HepG2 (cell line): ENCODE data around the gene AMBRA1. TPM values are rescaled to one million over a fixed set of nuclear protein-coding genes. Genes with fewer than 3 reads are reported as not detected.

Experiments used
- ATAC-seq: fragments of 200-7000 bp; cut with Tn5 transposase; 3 replicates; pipeline ENCODE4 v1.9.1; 2020; ENCODE audit warnings: mild to moderate bottlenecking, moderate library complexity
- BruUV-seq: library from RNA; stranded (reverse); fragments of 400-500 nt; replicated peaks from 2 replicates; lab custom pipeline; 2021; lab: Mats Ljungman, UMichigan
- CTCF ChIA-PET: fragments of 300-600 bp; formaldehyde crosslinking; extraction: SDS; loops from one replicate; lab custom pipeline; 2021; ENCODE audit warnings: low total read pairs, inconsistent platforms, low intra/inter-chr PET ratio; lab: Yijun Ruan, JAX
- POLR2A ChIA-PET: fragments of 350-600 bp; sonication (Branson Sonifier 250); formaldehyde crosslinking; loops from one replicate; lab custom pipeline; 2020; ENCODE audit warnings: antibody characterized with exemption, inconsistent platforms; lab: Yijun Ruan, JAX
- DNase-seq: peaks from one replicate; pipeline ENCODE4 v3.0.0-alpha.2; 2015; ENCODE audit warnings: low spot score
- FAIRE-seq: peaks from 3 replicates; lab custom pipeline; 2011; peaks lifted over from hg19 to GRCh38; lab: Jason Lieb, UNC
- H2AFZ ChIP-seq: one replicate; pipeline ENCODE4 v1.6.1; 2011; ENCODE audit warnings: low read length, inconsistent platforms
- H3K27ac ChIP-seq: fragments of 300-600 bp; 3 replicates; pipeline ENCODE4 v1.8.0; 2011; ENCODE audit warnings: mixed run types, mild to moderate bottlenecking, mixed read lengths, low read length, inconsistent platforms; ENCODE audit not compliant: insufficient read depth; ENCODE audit errors: extremely low read length
- H3K27me3 ChIP-seq, 2 experiments: fragments of 200-600 bp in 1 of 2; 2 replicates in 1 of 2; 3 replicates in 1 of 2; pipeline versions ENCODE4 v1.6.0 to v1.8.0; 2011; ENCODE audit warnings: low read length in 2 of 2, mild to moderate bottlenecking in 2 of 2, moderate library complexity in 2 of 2, inconsistent platforms in 1 of 2; ENCODE audit not compliant: insufficient read depth in 2 of 2, control insufficient read depth in 1 of 2
- H3K36me3 ChIP-seq, 2 experiments: fragments of 200-600 bp in 1 of 2; replicated peaks in 1 of 2; 2 replicates in 1 of 2; 3 replicates in 1 of 2; pipeline versions ENCODE4 v1.5.1 to v1.8.0; 2011; ENCODE audit warnings: low read length in 2 of 2, inconsistent platforms in 1 of 2; ENCODE audit not compliant: insufficient read depth in 2 of 2, control insufficient read depth in 1 of 2
- H3K4me1 ChIP-seq: 2 replicates; pipeline ENCODE4 v1.5.1; 2012; ENCODE audit warnings: low read length, inconsistent platforms; ENCODE audit not compliant: insufficient read depth
- H3K4me2 ChIP-seq: 2 replicates; pipeline ENCODE4 v1.6.0; 2011; ENCODE audit warnings: low read depth, low read length, inconsistent platforms
- H3K4me3 ChIP-seq, 3 experiments: fragments of 200-600 bp in 1 of 3; sonication (generic), shearing (Covaris generic) in 1 of 3; replicated peaks in 1 of 3; 2 replicates each; pipeline ENCODE4 v1.5.1; 2011 to 2016; ENCODE audit warnings: low read length in 3 of 3, inconsistent platforms in 2 of 3, low read depth in 2 of 3, mild to moderate bottlenecking in 2 of 3, control low read depth in 1 of 3, mixed read lengths in 1 of 3; ENCODE audit not compliant: insufficient read depth in 1 of 3
- H3K79me2 ChIP-seq: one replicate; pipeline ENCODE4 v1.6.1; 2011; ENCODE audit warnings: low read length, inconsistent platforms; ENCODE audit not compliant: insufficient read depth
- H3K9ac ChIP-seq: 2 replicates; pipeline ENCODE4 v1.6.0; 2011; ENCODE audit warnings: mild to moderate bottlenecking, low read depth, low read length, inconsistent platforms; ENCODE audit not compliant: insufficient read depth
- H3K9me3 ChIP-seq: 2 replicates; pipeline ENCODE4 v1.5.1; 2012; ENCODE audit warnings: mild to moderate bottlenecking, low read length
- H4K20me1 ChIP-seq: 2 replicates; pipeline ENCODE4 v1.6.0; 2011; ENCODE audit warnings: inconsistent platforms, mild to moderate bottlenecking, low read length, moderate library complexity; ENCODE audit not compliant: insufficient read depth
- CEBPG ChIP-seq: IDR thresholded peaks from 2 replicates; pipeline ENCODE4 v1.6.1; 2016
- DNMT3B ChIP-seq: conservative IDR thresholded peaks from 2 replicates; pipeline ENCODE4 v1.6.1; 2016; ENCODE audit warnings: missing biosample characterization, control low read depth
- HNF4A ChIP-seq: sonication (generic); formaldehyde crosslinking; IDR thresholded peaks from 2 replicates; pipeline ENCODE4 v1.4.0; 2020; ENCODE audit warnings: missing genetic modification reagents
- MBD4 ChIP-seq: IDR thresholded peaks from 2 replicates; pipeline ENCODE4 v1.6.1; 2012; ENCODE audit warnings: low read length, inconsistent platforms, borderline replicate concordance
- MED1 ChIP-seq: sonication (generic); formaldehyde crosslinking; IDR thresholded peaks from 2 replicates; pipeline ENCODE4 v1.4.0; 2020; ENCODE audit warnings: missing genetic modification reagents
- NFE2 ChIP-seq: sonication (generic); formaldehyde crosslinking; IDR thresholded peaks from 2 replicates; pipeline ENCODE4 v1.4.0; 2020; ENCODE audit warnings: missing genetic modification reagents
- NR2C2 ChIP-seq: sonication (generic); formaldehyde crosslinking; IDR thresholded peaks from 2 replicates; pipeline ENCODE4 v1.4.0; 2020; ENCODE audit warnings: missing genetic modification reagents, mild to moderate bottlenecking, moderate library complexity, borderline replicate concordance
- NR2F1 ChIP-seq, 2 experiments: fragments of 450-650 bp in 1 of 2; formaldehyde crosslinking in 1 of 2; IDR thresholded peaks; 2 replicates each; pipeline versions ENCODE4 v1.5.0 to v1.6.1; 2016 to 2020; ENCODE audit warnings: mild to moderate bottlenecking in 1 of 2, missing compliant biosample characterization in 1 of 2, missing genetic modification reagents in 1 of 2, moderate library complexity in 1 of 2
- RARG ChIP-seq: sonication (generic); formaldehyde crosslinking; IDR thresholded peaks from 2 replicates; pipeline ENCODE4 v1.4.0; 2020; ENCODE audit warnings: low read depth, mild to moderate bottlenecking, missing genetic modification reagents
- RBAK ChIP-seq: sonication (generic); formaldehyde crosslinking; IDR thresholded peaks from 2 replicates; pipeline ENCODE4 v1.5.1; 2020; ENCODE audit warnings: mild to moderate bottlenecking, missing genetic modification reagents
- REL ChIP-seq: sonication (generic); formaldehyde crosslinking; conservative IDR thresholded peaks from 2 replicates; pipeline ENCODE4 v1.8.0; 2022; ENCODE audit warnings: mild to moderate bottlenecking, missing genetic modification reagents, moderate library complexity
- RFX1 ChIP-seq: fragments of 450-650 bp; IDR thresholded peaks from 2 replicates; pipeline ENCODE4 v1.6.1; 2017
- RXRA ChIP-seq: sonication (generic); formaldehyde crosslinking; IDR thresholded peaks from 2 replicates; pipeline ENCODE4 v1.5.1; 2020; ENCODE audit warnings: missing genetic modification reagents
- TGIF2 ChIP-seq: IDR thresholded peaks from 2 replicates; pipeline ENCODE4 v1.6.1; 2016; ENCODE audit warnings: control low read depth, missing compliant biosample characterization
- THYN1 ChIP-seq: sonication (generic); formaldehyde crosslinking; IDR thresholded peaks from 2 replicates; pipeline ENCODE4 v1.8.1; 2023; ENCODE audit warnings: low read depth, mild to moderate bottlenecking, moderate library complexity, missing genetic modification reagents, borderline replicate concordance
- TRAFD1 ChIP-seq: sonication (generic); formaldehyde crosslinking; IDR thresholded peaks from 2 replicates; pipeline ENCODE4 v1.5.1; 2020; ENCODE audit warnings: missing genetic modification reagents, mild to moderate bottlenecking, borderline replicate concordance
- WIZ ChIP-seq: sonication (generic); formaldehyde crosslinking; IDR thresholded peaks from 2 replicates; pipeline ENCODE4 v1.5.1; 2020; ENCODE audit warnings: mild to moderate bottlenecking, missing genetic modification reagents
- ZBTB21 ChIP-seq: sonication (generic); formaldehyde crosslinking; IDR thresholded peaks from 2 replicates; pipeline ENCODE4 v1.4.0; 2020; ENCODE audit warnings: missing genetic modification reagents
- ZFAT ChIP-seq: sonication (generic); formaldehyde crosslinking; conservative IDR thresholded peaks from 2 replicates; pipeline ENCODE4 v1.8.1; 2023; ENCODE audit warnings: missing genetic modification reagents, inconsistent platforms
- ZNF329 ChIP-seq: sonication (generic); formaldehyde crosslinking; IDR thresholded peaks from 2 replicates; pipeline ENCODE4 v1.9.0; 2021; ENCODE audit warnings: low read depth, mild to moderate bottlenecking, missing genetic modification reagents
- ZNF513 ChIP-seq: sonication (generic); formaldehyde crosslinking; conservative IDR thresholded peaks from 2 replicates; pipeline ENCODE4 v1.5.0; 2020; ENCODE audit warnings: missing genetic modification reagents
- ZNF7 ChIP-seq: IDR thresholded peaks from 2 replicates; pipeline ENCODE4 v1.6.1; 2016; ENCODE audit warnings: missing biosample characterization, missing genetic modification reagents
- ZNF780A ChIP-seq: sonication (generic); formaldehyde crosslinking; IDR thresholded peaks from 2 replicates; pipeline ENCODE4 v1.8.0; 2022; ENCODE audit warnings: mild to moderate bottlenecking, missing genetic modification reagents, moderate library complexity
- ZSCAN31 ChIP-seq: sonication (generic); formaldehyde crosslinking; IDR thresholded peaks from 2 replicates; pipeline ENCODE4 v1.5.0; 2020; ENCODE audit warnings: low read depth, mild to moderate bottlenecking, missing genetic modification reagents
- WGBS: methylation state at CpG from one replicate; pipeline ENCODE4 v1.1.6; 2017; ENCODE audit warnings: low lambda C conversion rate; 5-methylcytosine and 5-hydroxymethylcytosine counted together
- in situ Hi-C: cut with HindIII; loops from 2 replicates; pipeline ENCODE4 v1.10.0; 2017; ENCODE audit warnings: low pct_unique_long_range_greater_than_20kb; ENCODE audit not compliant: extremely low pct_ligation_motif_present
- intact Hi-C: fragments of 100-400 bp; cut with micrococcal nuclease; formaldehyde crosslinking; loops from one replicate; pipeline ENCODE4 v1.10.0; 2022; ENCODE audit not compliant: unreplicated experiment
- polyA plus RNA-seq, 8 experiments: library from polyadenylated mRNA; depleted of rRNA in 3 of 8; stranded (reverse) in 7 of 8; unstranded in 1 of 8; fragments of >200 nt; fragmentation: Illumina TruSeq in 4 of 8; extraction: Trizol in 4 of 8; gene quantifications; 2 replicates each; pipeline versions ENCODE4 v1.2.1 to v1.2.3, GENCODE V29; 2011 to 2016; ENCODE audit warnings: low read depth in 4 of 8, missing spikeins in 1 of 8, mixed read lengths in 1 of 8; ENCODE audit not compliant: insufficient read depth in 1 of 8
- total RNA-seq, 5 experiments: library from RNA; depleted of rRNA; stranded (reverse); fragments of >200 nt; fragmentation: Illumina TruSeq; extraction: Trizol; gene quantifications; 2 replicates each; pipeline ENCODE4 v1.2.3, GENCODE V29; 2016; ENCODE audit warnings: low read depth in 1 of 5

Gene AMBRA1
- total and polyA plus RNA-seq, 2 of the 13 experiments (the other 11 are each of a cell fraction or from before 2014, with no cell fraction given) = 15.7 to 26.0 TPM

GRCh38 chr11:46560300-46560991 is 33.4 kb downstream of the AMBRA1 start (continued):
- no peak for TF ChIP-seq REL (CRISPR knock-in tag)
- no peak for TF ChIP-seq RARG
- no peak for TF ChIP-seq MED1 (CRISPR knock-in tag)
- TF ChIP-seq DNMT3B (CRISPR knock-in tag) = no peak

- Histone ChIP-seq H3K36me3 (no peaks in the 10 kb centered on the region; a peak in 2 of 5 replicates), H4K20me1 (no peaks in the 10 kb centered on the region), H3K4me1 (peaks cover 93% of the 10 kb centered on the region), H3K4me2 (no peak overlapping the region), H2AFZ (no peak overlapping the region), H3K9ac (no peak overlapping the region), H3K4me3 (no peak overlapping the region), H3K79me2 (peaks cover 95% of the 10 kb centered on the region), H3K9me3 (no peaks in the 10 kb centered on the region), H3K27ac (peak overlapping the region; percentile 32), H3K27me3 (no peaks in the 10 kb centered on the region)
- FAIRE-seq (no peak), DNase-seq (no peak), ATAC-seq (no peak)
- WGBS = 100% methylated on average over 1 of the region's 1 CpG
- intact Hi-C loops (no loop called here), in situ Hi-C loops (no loop called here)
- TF ChIP-seq WIZ (CRISPR knock-in tag) = no peak
- no peak for TF ChIP-seq NR2C2 (CRISPR knock-in tag)
- TF ChIP-seq NFE2 = no peak
- no peak for TF ChIP-seq RBAK (CRISPR knock-in tag)
- TF ChIP-seq NR2F1 (CRISPR knock-in tag; IDR thresholded peaks at IDR 0.05) = no peak
- no peak for TF ChIP-seq TRAFD1 (CRISPR knock-in tag)
- no peak for TF ChIP-seq RFX1
- TF ChIP-seq ZSCAN31 = no peak
- TF ChIP-seq ZBTB21 (CRISPR knock-in tag) = no peak
- TF ChIP-seq ZNF513 (CRISPR knock-in tag) = no peak
- no peak for TF ChIP-seq ZFAT (CRISPR knock-in tag)
- no peak for TF ChIP-seq ZNF780A
- no peak for TF ChIP-seq RXRA (CRISPR knock-in tag)
- no peak for TF ChIP-seq MBD4
- no peak for TF ChIP-seq ZNF7 (CRISPR knock-in tag)
- no peak for TF ChIP-seq HNF4A (CRISPR knock-in tag)
- TF ChIP-seq TGIF2 (CRISPR knock-in tag) = no peak
- no peak for TF ChIP-seq THYN1
- no peak for TF ChIP-seq CEBPG (CRISPR knock-in tag)
- no peak for TF ChIP-seq ZNF329 (CRISPR knock-in tag)
- ChIA-PET POLR2A (no interaction called here), CTCF (no interaction called here)
- BruUV-seq = no TSS peak
These were observed 34.0 kb downstream of the AMBRA1 start for GRCh38 chr11:46559815-46560214.
